ENCODE data around the gene ANKRD28. TPM values are rescaled to one million over a fixed set of nuclear protein-coding genes. Genes with fewer than 3 reads are reported as not detected.

The ANKRD28 gene
- total and polyA plus RNA-seq, 5 experiments from 2014 or later = 3.3 to 38.0 (median 10.5) TPM

DNA sequence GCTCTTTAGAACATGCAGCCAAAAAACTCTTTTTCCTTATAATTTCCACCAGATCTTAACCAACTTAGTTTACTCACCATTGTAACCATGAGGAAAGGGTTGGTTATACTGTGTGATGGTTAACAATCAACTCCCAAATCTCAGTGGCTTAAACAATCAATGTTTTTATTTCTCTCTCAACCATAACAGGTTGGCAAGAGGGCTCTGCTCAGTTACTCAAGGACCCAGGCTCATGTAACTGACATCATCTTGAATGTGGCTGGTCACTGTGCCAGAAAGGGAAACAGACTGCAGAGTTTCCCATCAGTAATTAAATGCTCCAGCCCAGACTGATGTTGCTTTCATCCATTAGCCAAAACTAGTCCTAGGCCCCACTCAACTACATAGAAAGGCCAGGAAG lies 69.0 kb downstream of the ANKRD28 start:
- H3K36me3 Mint-ChIP-seq = peaks cover 0 to 72% (median 37%) of the 10 kb centered on the region in 3 donors
- H3K4me1 Mint-ChIP-seq = peaks cover 0 to 8% (median 0%) of the 10 kb centered on the region in 4 donors
- POLR2A ChIA-PET = no interaction called here
- H3K4me3 Mint-ChIP-seq = no peak overlapping the region
- DNase-seq = no peak
- ATAC-seq = no peak
- no peaks in the 10 kb centered on the region for H3K27me3 Mint-ChIP-seq
- H3K9me3 Mint-ChIP-seq = no peaks in the 10 kb centered on the region
- no peak overlapping the region for H3K27ac Mint-ChIP-seq

- peaks cover 0 to 8% (median 0%) of the 10 kb centered on the region in 4 donors for H3K4me1 Mint-ChIP-seq
- peaks cover 4 to 69% (median 36%) of the 10 kb centered on the region in 3 donors for H3K36me3 Mint-ChIP-seq
- ATAC-seq (no peak), DNase-seq (no peak)
- no peaks in the 10 kb centered on the region for H3K27me3 Mint-ChIP-seq
- no peak overlapping the region for H3K4me3 Mint-ChIP-seq
- H3K9me3 Mint-ChIP-seq = no peaks in the 10 kb centered on the region
- POLR2A ChIA-PET = no interaction called here
- no peak overlapping the region for H3K27ac Mint-ChIP-seq
Measured at GRCh38 chr3:15726881-15727280, 70.9 kb downstream of the ANKRD28 start.

- Mint-ChIP-seq H3K4me3 (no peak overlapping the region), H3K27me3 (no peaks in the 10 kb centered on the region), H3K4me1 (peaks cover 0 to 5% (median 0%) of the 10 kb centered on the region in 4 donors), H3K27ac (no peak overlapping the region), H3K36me3 (peaks cover 4 to 68% (median 31%) of the 10 kb centered on the region in 3 donors), H3K9me3 (no peaks in the 10 kb centered on the region)
- ATAC-seq (no peak), DNase-seq (no peak)
- POLR2A ChIA-PET = no interaction called here
Measured at GRCh38 chr3:15726043-15726442, 71.7 kb downstream of the ANKRD28 start.

GRCh38 chr3:15724446-15724845 lies 73.3 kb downstream of the ANKRD28 start:
- H3K27ac Mint-ChIP-seq = no peak overlapping the region
- H3K4me3 Mint-ChIP-seq = no peak overlapping the region
- H3K9me3 Mint-ChIP-seq = no peaks in the 10 kb centered on the region
- DNase-seq = no peak
- ATAC-seq = no peak
- no peaks in the 10 kb centered on the region for H3K4me1 Mint-ChIP-seq
- peaks cover 4 to 73% (median 44%) of the 10 kb centered on the region in 3 donors for H3K36me3 Mint-ChIP-seq
- POLR2A ChIA-PET = no interaction called here
- no peaks in the 10 kb centered on the region for H3K27me3 Mint-ChIP-seq

GRCh38 chr3:15723624-15723884 lies 74.2 kb downstream of the ANKRD28 start:
- Mint-ChIP-seq H3K9me3 (no peaks in the 10 kb centered on the region), H3K27me3 (no peaks in the 10 kb centered on the region), H3K36me3 (peaks cover 4 to 65% (median 40%) of the 10 kb centered on the region in 3 donors), H3K27ac (no peak overlapping the region), H3K4me1 (no peaks in the 10 kb centered on the region), H3K4me3 (no peak overlapping the region)
- POLR2A ChIA-PET = no interaction called here
- DNase-seq (no peak), ATAC-seq (no peak)

DNA sequence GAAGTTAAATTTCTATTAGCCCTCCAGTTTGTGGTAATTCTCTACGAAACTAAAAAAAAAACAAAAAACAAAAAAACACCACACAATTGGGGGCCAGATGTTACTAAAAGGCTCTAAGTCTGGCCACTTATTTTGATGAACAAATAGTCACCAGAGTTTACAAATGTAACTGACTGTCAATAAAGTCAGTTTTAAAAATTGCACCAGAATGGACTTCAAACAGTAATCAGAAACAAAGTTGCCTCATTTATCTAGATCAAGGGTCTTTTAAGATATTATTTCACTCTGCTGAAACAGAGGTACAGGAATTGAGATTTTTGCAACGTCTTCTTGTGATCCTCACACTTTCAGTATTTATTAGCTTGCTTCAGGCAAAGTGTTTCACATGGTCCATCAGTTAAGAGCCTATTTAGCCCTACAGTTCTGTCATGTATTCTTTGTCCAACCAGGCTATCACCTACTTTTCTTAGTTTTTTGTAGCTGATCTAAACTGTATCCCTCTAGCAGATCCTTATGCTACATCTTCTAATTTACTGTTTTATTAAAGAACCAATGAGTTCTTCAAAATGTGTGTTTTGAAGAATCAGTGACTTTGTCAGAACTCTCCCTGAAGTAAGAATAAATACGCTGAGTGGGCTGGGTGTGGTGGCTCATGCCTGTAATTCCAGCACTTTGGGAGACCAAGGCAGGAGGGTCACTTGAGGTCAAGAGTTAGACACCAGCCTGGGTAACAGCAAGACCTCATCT lies 74.7 kb downstream of the ANKRD28 start:
- H3K4me1 Mint-ChIP-seq = no peaks in the 10 kb centered on the region
- peaks cover 4 to 61% (median 37%) of the 10 kb centered on the region in 3 donors for H3K36me3 Mint-ChIP-seq
- no peaks in the 10 kb centered on the region for H3K9me3 Mint-ChIP-seq
- POLR2A ChIA-PET = no interaction called here
- DNase-seq = no peak
- no peaks in the 10 kb centered on the region for H3K27me3 Mint-ChIP-seq
- no peak overlapping the region for H3K27ac Mint-ChIP-seq
- ATAC-seq = no peak
- no peak overlapping the region for H3K4me3 Mint-ChIP-seq

GRCh38 chr3:15716178-15716577 lies 81.6 kb downstream of the ANKRD28 start:
- Mint-ChIP-seq H3K27ac (peak overlapping the region in 1 of 10 donors; percentile 19), H3K36me3 (peaks cover 3 to 46% (median 25%) of the 10 kb centered on the region in 3 donors), H3K4me3 (no peak overlapping the region), H3K4me1 (no peaks in the 10 kb centered on the region), H3K27me3 (no peaks in the 10 kb centered on the region), H3K9me3 (no peaks in the 10 kb centered on the region)
- POLR2A ChIA-PET = no interaction called here
- no peak for DNase-seq
- no peak for ATAC-seq

- Mint-ChIP-seq H3K9me3 (no peaks in the 10 kb centered on the region), H3K4me3 (no peak overlapping the region), H3K4me1 (no peaks in the 10 kb centered on the region), H3K27ac (no peak overlapping the region), H3K27me3 (no peaks in the 10 kb centered on the region), H3K36me3 (peaks cover 4 to 47% (median 28%) of the 10 kb centered on the region in 3 donors)
- no peak for ATAC-seq
- DNase-seq = no peak
- POLR2A ChIA-PET = interaction anchor here (0.6 kb wide), 1 partner anchor 65 kb away, joined by 5 read pairs; no protein-coding TSS in a partner anchor
Measured at GRCh38 chr3:15714448-15714847, 83.3 kb downstream of the ANKRD28 start.

- peaks cover 0 to 3% (median 0%) of the 10 kb centered on the region in 4 donors for H3K4me1 Mint-ChIP-seq
- no peaks in the 10 kb centered on the region for H3K9me3 Mint-ChIP-seq
- no peak for ATAC-seq
- no peak overlapping the region for H3K27ac Mint-ChIP-seq
- H3K36me3 Mint-ChIP-seq = peaks cover 13 to 56% (median 35%) of the 10 kb centered on the region in 3 donors
- H3K4me3 Mint-ChIP-seq = no peak overlapping the region
- no peaks in the 10 kb centered on the region for H3K27me3 Mint-ChIP-seq
- no peak for DNase-seq
- POLR2A ChIA-PET = no interaction called here
Measured at GRCh38 chr3:15713364-15713763, 84.4 kb downstream of the ANKRD28 start.

GRCh38 chr3:15711281-15711680 lies 86.5 kb downstream of the ANKRD28 start:
- Mint-ChIP-seq H3K4me3 (no peak overlapping the region), H3K4me1 (peaks cover 0 to 3% (median 0%) of the 10 kb centered on the region in 4 donors), H3K36me3 (peaks cover 27 to 68% (median 56%) of the 10 kb centered on the region in 3 donors), H3K9me3 (peaks cover 0 to 7% (median 0%) of the 10 kb centered on the region in 9 donors), H3K27ac (peak overlapping the region in 1 of 10 donors; percentile 61), H3K27me3 (no peaks in the 10 kb centered on the region)
- no peak for ATAC-seq
- no peak for DNase-seq
- POLR2A ChIA-PET = no interaction called here

GRCh38 chr3:15708882-15709677 lies 88.7 kb downstream of the ANKRD28 start:
- POLR2A ChIA-PET = no interaction called here
- Mint-ChIP-seq H3K4me3 (no peak overlapping the region), H3K27ac (peak overlapping the region in 1 of 10 donors; percentile 81), H3K36me3 (peaks cover 31 to 75% (median 61%) of the 10 kb centered on the region in 3 donors), H3K4me1 (peaks cover 0 to 3% (median 0%) of the 10 kb centered on the region in 4 donors), H3K27me3 (no peaks in the 10 kb centered on the region), H3K9me3 (peaks cover 0 to 7% (median 0%) of the 10 kb centered on the region in 9 donors)
- no peak for DNase-seq
- ATAC-seq = no peak

GRCh38 chr3:15707779-15708178 lies 90.0 kb downstream of the ANKRD28 start:
- POLR2A ChIA-PET = no interaction called here
- H3K4me3 Mint-ChIP-seq = no peak overlapping the region

GRCh38 chr3:15703346-15703745 lies 94.4 kb downstream of the ANKRD28 start:
- H3K36me3 Mint-ChIP-seq = peaks cover 19 to 55% (median 54%) of the 10 kb centered on the region in 3 donors
- peaks cover 0 to 2% (median 0%) of the 10 kb centered on the region in 4 donors for H3K4me1 Mint-ChIP-seq
- no peaks in the 10 kb centered on the region for H3K27me3 Mint-ChIP-seq
- DNase-seq = no peak
- peaks cover 0 to 7% (median 0%) of the 10 kb centered on the region in 9 donors for H3K9me3 Mint-ChIP-seq
- H3K4me3 Mint-ChIP-seq = no peak overlapping the region
- no peak for ATAC-seq
- POLR2A ChIA-PET = no interaction called here
- peak overlapping the region in 2 of 10 donors; percentile 15 to 22 for H3K27ac Mint-ChIP-seq

More at GRCh38 chr3:15707779-15708178, 90.0 kb downstream of the ANKRD28 start:
- H3K9me3 Mint-ChIP-seq = peaks cover 0 to 7% (median 0%) of the 10 kb centered on the region in 9 donors
- ATAC-seq (no peak), DNase-seq (no peak)
- peaks cover 0 to 5% (median 0%) of the 10 kb centered on the region in 4 donors for H3K4me1 Mint-ChIP-seq
- H3K36me3 Mint-ChIP-seq = peaks cover 31 to 72% (median 56%) of the 10 kb centered on the region in 3 donors
- H3K27me3 Mint-ChIP-seq = no peaks in the 10 kb centered on the region
- no peak overlapping the region for H3K27ac Mint-ChIP-seq
